Loucy (cell line): Measurements from ENCODE around the gene PSMG4.

Source experiments
- H2AFZ ChIP-seq: fragments of 200-600 bp; sonication (generic); 2 replicates; pipeline ENCODE4 v1.6.0; 2016; ENCODE audit warnings: antibody characterized with exemption, mild to moderate bottlenecking, low read length, moderate library complexity
- H3F3A ChIP-seq: fragments of 200-600 bp; 2 replicates; pipeline ENCODE4 v1.6.0; 2016; ENCODE audit warnings: antibody characterized with exemption, low read depth, mild to moderate bottlenecking
- H3K27me3 ChIP-seq: fragments of 200-600 bp; sonication (generic); 2 replicates; pipeline ENCODE4 v1.6.1; 2014; ENCODE audit warnings: low read length, mild to moderate bottlenecking; ENCODE audit not compliant: insufficient read depth, poor library complexity, severe bottlenecking
- H3K36me3 ChIP-seq: fragments of 200-600 bp; sonication (generic); 2 replicates; pipeline ENCODE4 v1.6.1; 2016; ENCODE audit warnings: low read length; ENCODE audit not compliant: insufficient read depth
- H3K4me1 ChIP-seq: fragments of 200-600 bp; sonication (generic); 2 replicates; pipeline ENCODE4 v1.5.1; 2014; ENCODE audit warnings: low read length, mild to moderate bottlenecking; ENCODE audit not compliant: insufficient read depth, poor library complexity, severe bottlenecking
- H3K4me2 ChIP-seq: fragments of 200-600 bp; sonication (generic); 2 replicates; pipeline ENCODE4 v1.6.0; 2014; ENCODE audit warnings: antibody characterized with exemption, low read length, low read depth, mild to moderate bottlenecking; ENCODE audit not compliant: poor library complexity, severe bottlenecking
- H3K4me3 ChIP-seq: fragments of 200-600 bp; sonication (generic); 2 replicates; pipeline ENCODE4 v1.5.1; 2014; ENCODE audit warnings: low read length, mild to moderate bottlenecking, mixed read lengths; ENCODE audit not compliant: poor library complexity, severe bottlenecking
- H3K79me2 ChIP-seq: fragments of 200-600 bp; sonication (generic); 2 replicates; pipeline ENCODE4 v1.6.1; 2014; ENCODE audit warnings: low read length; ENCODE audit not compliant: insufficient read depth
- H3K9ac ChIP-seq: fragments of 200-600 bp; sonication (generic); 2 replicates; pipeline ENCODE4 v1.6.0; 2014; ENCODE audit warnings: mild to moderate bottlenecking, low read depth, low read length, moderate library complexity; ENCODE audit not compliant: poor library complexity, severe bottlenecking
- H3K9me2 ChIP-seq: fragments of 200-600 bp; sonication (generic); replicated peaks from 2 replicates; pipeline ENCODE4 v1.6.1; 2016; ENCODE audit warnings: low read depth, low read length, mixed read lengths
- H3K9me3 ChIP-seq: fragments of 200-600 bp; sonication (generic); 2 replicates; pipeline ENCODE4 v1.6.1; 2014; ENCODE audit warnings: mild to moderate bottlenecking, antibody characterized with exemption, low read length, low read depth; ENCODE audit not compliant: insufficient read depth
- H4K20me1 ChIP-seq: fragments of 200-600 bp; sonication (generic); 2 replicates; pipeline ENCODE4 v1.6.0; 2014; ENCODE audit warnings: antibody characterized with exemption, low read length, mild to moderate bottlenecking; ENCODE audit not compliant: insufficient read depth, poor library complexity, severe bottlenecking
- EZH2phosphoT487 ChIP-seq: fragments of 200-600 bp; IDR thresholded peaks from 2 replicates; pipeline ENCODE4 v1.6.1; 2018; ENCODE audit warnings: antibody characterized with exemption, mild to moderate bottlenecking, moderate library complexity, borderline replicate concordance
- TF ChIP-seq, protein P1 (sequence below): fragments of 200-600 bp; sonication (generic); conservative IDR thresholded peaks from 2 replicates; pipeline ENCODE4 v1.5.1; 2014; ENCODE audit warnings: mild to moderate bottlenecking, antibody characterized with exemption, low read length

Gene PSMG4

GRCh38 chr6:3290931-3291211 is 32.1 kb downstream of the PSMG4 start:
- no peaks in the 10 kb centered on the region for H3K79me2 ChIP-seq
- no peak overlapping the region for H3K4me3 ChIP-seq
- H3K9ac ChIP-seq, result no peak overlapping the region
- no peaks in the 10 kb centered on the region for H3F3A ChIP-seq
- no peaks in the 10 kb centered on the region for H3K36me3 ChIP-seq
- no peaks in the 10 kb centered on the region for H4K20me1 ChIP-seq
- TF ChIP-seq EZH2phosphoT487, result no peak
- TF ChIP-seq, protein P1, sequence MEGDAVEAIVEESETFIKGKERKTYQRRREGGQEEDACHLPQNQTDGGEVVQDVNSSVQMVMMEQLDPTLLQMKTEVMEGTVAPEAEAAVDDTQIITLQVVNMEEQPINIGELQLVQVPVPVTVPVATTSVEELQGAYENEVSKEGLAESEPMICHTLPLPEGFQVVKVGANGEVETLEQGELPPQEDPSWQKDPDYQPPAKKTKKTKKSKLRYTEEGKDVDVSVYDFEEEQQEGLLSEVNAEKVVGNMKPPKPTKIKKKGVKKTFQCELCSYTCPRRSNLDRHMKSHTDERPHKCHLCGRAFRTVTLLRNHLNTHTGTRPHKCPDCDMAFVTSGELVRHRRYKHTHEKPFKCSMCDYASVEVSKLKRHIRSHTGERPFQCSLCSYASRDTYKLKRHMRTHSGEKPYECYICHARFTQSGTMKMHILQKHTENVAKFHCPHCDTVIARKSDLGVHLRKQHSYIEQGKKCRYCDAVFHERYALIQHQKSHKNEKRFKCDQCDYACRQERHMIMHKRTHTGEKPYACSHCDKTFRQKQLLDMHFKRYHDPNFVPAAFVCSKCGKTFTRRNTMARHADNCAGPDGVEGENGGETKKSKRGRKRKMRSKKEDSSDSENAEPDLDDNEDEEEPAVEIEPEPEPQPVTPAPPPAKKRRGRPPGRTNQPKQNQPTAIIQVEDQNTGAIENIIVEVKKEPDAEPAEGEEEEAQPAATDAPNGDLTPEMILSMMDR, result no peak
- no peaks in the 10 kb centered on the region for H3K9me3 ChIP-seq
- no peaks in the 10 kb centered on the region for H3K27me3 ChIP-seq
- no peak overlapping the region for H2AFZ ChIP-seq
- H3K9me2 ChIP-seq, result no peaks in the 10 kb centered on the region
- no peaks in the 10 kb centered on the region for H3K4me1 ChIP-seq
- no peak overlapping the region for H3K4me2 ChIP-seq

DNA sequence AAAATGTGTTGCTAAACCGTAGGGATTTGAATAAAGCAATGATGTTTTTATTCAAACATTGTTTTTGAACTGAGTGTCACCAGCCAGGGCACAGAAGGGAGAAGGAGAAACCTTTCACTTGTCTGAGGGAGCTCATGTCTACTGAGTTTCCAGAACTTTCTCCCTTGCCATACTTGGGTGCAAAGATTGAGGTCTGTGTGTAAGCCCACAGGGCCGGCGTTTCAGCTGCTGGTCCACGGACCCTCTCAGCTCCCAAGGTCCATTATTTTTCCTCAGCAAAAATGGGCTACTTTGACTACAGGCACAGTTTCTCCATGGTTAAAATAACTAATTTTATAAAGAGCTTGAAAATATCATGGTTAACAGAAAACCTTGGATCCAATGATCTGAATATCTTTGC is 32.6 kb downstream of the PSMG4 start:
- H3K4me1 ChIP-seq, result no peaks in the 10 kb centered on the region
- H3K9ac ChIP-seq, result no peak overlapping the region

DNA sequence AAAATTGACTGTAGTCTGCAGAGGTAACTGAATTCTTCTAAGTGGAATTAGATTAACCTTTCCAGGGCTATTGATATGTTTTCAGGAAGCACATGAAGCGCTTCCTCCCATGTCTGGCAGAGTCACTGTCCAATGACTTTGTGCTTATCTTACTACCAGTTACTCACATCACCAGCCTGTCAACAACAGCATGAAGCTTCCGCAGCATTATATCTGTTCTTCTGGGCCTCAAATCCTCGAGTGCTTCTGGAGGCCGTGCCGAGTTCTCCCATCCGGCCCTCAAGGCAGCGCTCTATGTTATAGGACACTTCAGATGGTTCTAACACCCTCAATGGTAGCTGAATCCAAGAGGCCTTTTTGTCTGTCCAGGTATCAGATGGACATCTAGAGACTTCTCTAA is 33.2 kb downstream of the PSMG4 start:
- no peaks in the 10 kb centered on the region for H4K20me1 ChIP-seq
- no peak overlapping the region for H2AFZ ChIP-seq
- no peak overlapping the region for H3K4me3 ChIP-seq
- no peaks in the 10 kb centered on the region for H3K9me3 ChIP-seq
- H3K27me3 ChIP-seq, result no peaks in the 10 kb centered on the region
- no peak overlapping the region for H3K9ac ChIP-seq
- H3K36me3 ChIP-seq, result no peaks in the 10 kb centered on the region
- H3F3A ChIP-seq, result no peaks in the 10 kb centered on the region
- H3K9me2 ChIP-seq, result no peaks in the 10 kb centered on the region
- no peak overlapping the region for H3K4me2 ChIP-seq
- TF ChIP-seq, protein P1, result no peak
- TF ChIP-seq EZH2phosphoT487, result no peak
- no peaks in the 10 kb centered on the region for H3K4me1 ChIP-seq
- H3K79me2 ChIP-seq, result no peaks in the 10 kb centered on the region

More for the DNA sequence above, 32.6 kb downstream of the PSMG4 start:
- Histone ChIP-seq H3K4me3 (no peak overlapping the region), H3F3A (no peaks in the 10 kb centered on the region), H3K4me2 (no peak overlapping the region), H4K20me1 (no peaks in the 10 kb centered on the region), H3K27me3 (no peaks in the 10 kb centered on the region), H3K9me2 (no peaks in the 10 kb centered on the region), H2AFZ (no peak overlapping the region), H3K79me2 (no peaks in the 10 kb centered on the region), H3K9me3 (no peaks in the 10 kb centered on the region), H3K36me3 (no peaks in the 10 kb centered on the region)
- TF ChIP-seq EZH2phosphoT487, result no peak
- TF ChIP-seq, protein P1, result no peak
